Activated CD8-positive, alpha-beta memory T cell treated with anti-CD3 and anti-CD28 coated beads for 48 hours (primary cell): ENCODE measurements around the gene SLC39A6.
"Not testable (repeated sequence)": the region's sequence is repeated elsewhere in the genome, so short reads cannot be mapped to it uniquely, and the experiment has no call there.

Experiments
- DNase-seq, 3 experiments: peaks; one replicate each; pipeline ENCODE4 v3.0.0-alpha.2; 2020; ENCODE audit warnings: low read depth in 2 of 3, low spot score in 2 of 3

Gene SLC39A6

DNA sequence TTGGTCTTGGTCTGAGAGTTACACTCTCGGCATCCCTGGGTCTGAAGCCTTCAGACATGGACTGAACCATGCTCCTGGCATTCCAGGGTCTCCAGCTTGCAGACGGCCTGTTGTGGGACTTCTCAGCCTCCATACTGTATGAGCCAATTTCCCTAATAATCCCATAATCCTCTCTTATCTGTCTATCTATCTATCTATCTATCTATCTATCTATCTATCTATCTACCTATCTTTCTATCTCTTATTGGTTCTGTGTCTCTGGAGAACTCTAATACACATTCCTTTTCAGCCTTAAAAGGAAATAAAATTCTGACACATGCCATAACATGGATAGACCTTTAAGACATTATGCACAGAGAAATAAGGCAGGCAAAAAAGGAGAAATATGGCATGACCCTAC, 24.4 kb downstream of the SLC39A6 start:
- DNase-seq = no peak

DNA sequence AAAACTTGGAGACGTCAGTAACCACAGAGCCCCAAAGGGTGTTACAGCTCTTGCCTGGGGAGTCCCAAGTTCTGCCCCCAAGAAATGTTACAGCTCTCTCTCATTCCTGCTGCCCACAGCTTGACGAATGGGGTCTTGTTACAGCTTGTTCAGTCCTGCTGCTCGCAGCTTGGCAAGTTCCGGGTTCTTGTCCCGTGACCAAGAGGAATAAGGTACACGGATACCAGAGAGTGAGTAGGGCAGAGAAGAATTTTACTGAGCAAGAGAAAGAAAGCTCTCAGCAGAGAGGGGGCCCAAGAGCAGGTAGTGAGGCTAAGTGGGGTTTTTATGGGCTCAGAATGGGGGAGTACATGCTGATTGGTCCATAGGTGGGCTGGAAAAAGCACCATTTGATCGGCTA, 27.2 kb downstream of the SLC39A6 start:
- no peak for DNase-seq

DNA sequence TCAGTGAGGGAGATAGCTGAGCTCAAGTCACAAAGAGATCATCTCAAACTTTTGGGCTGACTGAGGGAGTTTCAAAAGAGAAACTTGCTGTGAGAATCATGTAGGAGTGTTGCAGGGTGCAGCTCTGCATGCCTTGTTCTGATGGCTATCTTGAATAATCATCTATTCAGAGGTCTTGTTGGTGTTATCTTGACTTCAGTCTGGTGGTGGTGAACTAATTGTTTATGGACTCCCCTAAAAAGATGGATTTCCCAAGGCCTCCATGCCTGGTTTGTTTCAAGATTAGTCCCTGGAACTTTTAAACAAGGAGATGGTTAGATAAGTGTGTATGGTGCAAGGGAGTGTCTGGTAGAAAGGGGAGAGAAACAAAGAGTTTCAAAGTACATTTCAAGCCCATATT, 29.8 kb downstream of the SLC39A6 start:
- DNase-seq = no peak

DNA sequence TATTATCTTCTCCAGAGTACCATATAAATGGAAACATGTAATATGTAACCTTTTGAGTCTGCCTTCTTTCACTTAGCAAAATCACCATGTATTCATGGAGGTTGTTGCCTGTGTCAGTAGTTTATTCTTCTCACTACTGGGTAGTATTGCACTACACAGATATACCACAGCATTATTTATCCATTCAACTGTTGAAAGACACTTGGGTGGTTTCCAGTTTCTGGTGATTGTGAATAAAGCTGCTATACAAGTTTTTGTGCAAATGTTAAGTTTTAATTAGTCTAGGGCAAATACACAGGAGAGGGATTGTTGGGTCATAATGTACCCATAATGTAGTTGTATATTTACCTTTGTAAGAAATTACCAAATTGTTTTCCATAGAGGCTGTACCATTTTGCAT, 32.2 kb downstream of the SLC39A6 start:
- DNase-seq = no peak

GRCh38 chr18:36095936-36096519, 33.1 kb downstream of the SLC39A6 start:
- DNase-seq = no peak

GRCh38 chr18:36094431-36094830, 34.7 kb downstream of the SLC39A6 start:
- DNase-seq = no peak

DNA sequence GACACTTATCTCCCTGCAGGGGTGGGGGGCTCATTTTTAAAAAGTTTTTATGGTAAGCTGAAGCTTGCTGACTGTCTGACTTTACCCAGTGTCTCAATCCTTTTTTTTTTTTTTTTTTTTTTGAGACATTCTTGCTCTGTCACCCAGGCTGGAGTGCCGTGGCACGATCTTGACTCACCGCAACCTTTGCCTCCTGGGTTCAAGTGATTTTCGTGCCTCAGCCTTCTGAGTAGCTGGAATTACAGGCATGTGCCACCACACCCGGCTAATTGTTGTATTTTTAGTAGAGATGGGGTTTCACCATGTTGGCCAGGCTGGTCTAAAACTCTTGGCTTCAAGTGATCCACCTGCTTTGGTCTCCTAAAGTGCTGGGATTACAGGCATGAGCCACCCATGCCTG, 37.0 kb downstream of the SLC39A6 start:
- not testable (repeated sequence) for DNase-seq

GRCh38 chr18:36089001-36089400, 40.1 kb downstream of the SLC39A6 start:
- DNase-seq = no peak

DNA sequence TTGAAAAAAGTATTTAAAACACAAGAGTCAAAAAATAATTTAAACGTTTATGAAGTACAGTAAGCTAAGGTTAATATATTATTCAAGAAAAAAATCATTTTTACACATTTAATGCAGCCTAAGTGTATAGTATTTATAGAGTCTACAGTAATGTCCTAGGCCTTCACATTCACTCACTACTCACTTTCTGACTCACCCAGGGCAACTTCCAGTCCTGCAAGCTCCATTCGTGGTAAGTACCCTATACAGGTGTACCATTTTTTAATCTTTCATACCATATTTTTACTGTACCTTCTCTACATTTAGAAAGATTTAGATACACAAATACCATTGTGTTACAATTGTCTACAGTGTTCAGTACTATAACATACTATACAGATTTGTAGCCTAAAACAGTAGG, 40.9 kb downstream of the SLC39A6 start:
- DNase-seq = no peak

- DNase-seq = no peak
These were observed 43.0 kb downstream of the SLC39A6 start for GRCh38 chr18:36086186-36086585.

DNA sequence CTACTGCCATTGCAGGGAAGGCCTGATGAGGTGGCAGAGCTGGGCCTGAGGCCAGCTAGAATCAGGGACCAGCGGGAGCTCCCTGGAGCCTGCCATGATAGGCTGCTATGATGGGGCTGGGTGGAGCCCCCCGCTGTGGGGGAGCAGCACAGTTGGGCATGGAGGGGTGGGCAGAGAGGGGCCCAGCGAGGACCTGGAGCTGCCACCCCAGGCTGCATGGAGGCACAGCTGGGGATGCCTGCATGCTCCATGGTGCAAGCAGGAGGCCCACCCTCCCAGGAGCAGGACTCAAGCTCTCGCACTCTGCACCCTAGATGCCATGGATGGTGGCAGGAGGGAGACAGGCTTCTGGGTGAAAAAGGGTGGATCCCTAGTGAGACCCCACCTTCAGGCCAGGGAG, 43.9 kb downstream of the SLC39A6 start:
- DNase-seq = no peak

GRCh38 chr18:36083729-36084128, 45.4 kb downstream of the SLC39A6 start:
- DNase-seq = no peak

GRCh38 chr18:36081118-36081517, 48.0 kb downstream of the SLC39A6 start:
- DNase-seq = not testable (repeated sequence)

DNA sequence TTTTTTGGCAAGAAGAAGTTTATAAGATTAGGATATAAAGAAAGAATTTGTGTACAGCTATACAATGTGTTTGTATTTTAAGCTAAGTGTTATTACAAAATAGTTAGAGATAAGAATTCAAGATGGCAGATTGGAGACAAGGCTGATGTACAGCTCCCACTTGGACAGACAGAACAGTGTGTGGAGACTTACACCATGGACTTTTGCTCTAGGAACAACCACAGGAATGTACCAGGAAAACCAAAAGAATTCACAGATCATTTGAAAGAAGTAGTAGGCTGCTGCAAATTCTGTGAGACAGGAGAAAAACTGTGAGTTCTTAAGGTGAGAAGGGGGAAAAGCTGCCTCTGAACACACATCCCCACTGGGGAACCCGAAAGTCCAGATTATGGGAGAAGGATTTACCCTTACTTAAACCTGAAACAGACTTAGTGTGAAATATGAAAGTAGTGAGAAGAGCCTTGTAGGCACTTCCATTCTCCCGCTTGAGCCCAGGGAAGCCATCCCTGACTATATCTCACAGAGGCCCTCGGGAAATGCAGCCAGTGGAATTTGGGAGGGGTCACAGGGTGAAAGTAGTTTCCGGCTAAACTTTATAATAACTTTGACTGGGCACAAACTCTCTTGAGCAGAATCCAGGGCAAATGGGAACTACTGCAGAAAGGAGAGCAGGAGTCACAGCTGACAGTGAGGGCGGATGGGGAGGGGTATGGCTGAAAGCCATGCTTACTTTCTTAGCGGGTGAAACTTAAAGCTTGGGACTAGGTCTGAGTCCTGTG, 50.2 kb downstream of the SLC39A6 start:
- no peak for DNase-seq

GRCh38 chr18:36077764-36078163, 51.4 kb downstream of the SLC39A6 start:
- not testable (repeated sequence) for DNase-seq

GRCh38 chr18:36075862-36076587, 53.1 kb downstream of the SLC39A6 start:
- DNase-seq = no peak

DNA sequence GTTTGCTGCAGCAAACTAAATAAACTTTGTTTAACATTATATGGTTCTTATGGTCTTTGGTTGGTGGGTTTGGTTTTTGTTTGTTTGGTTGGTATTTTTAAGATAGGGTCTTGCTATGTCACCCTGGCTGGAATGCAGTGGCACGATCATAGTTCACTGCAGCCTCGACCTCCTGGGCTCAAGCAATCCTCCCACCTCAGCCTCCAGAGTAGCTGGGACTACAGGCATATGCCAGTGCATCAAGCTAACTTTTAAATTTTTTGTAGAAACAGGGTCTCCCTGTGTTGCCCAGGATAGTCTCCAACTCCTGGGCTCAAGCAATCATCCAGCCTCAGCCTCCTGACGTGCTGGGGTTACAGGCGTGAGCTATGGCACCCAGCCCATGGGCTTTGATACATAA, 54.7 kb downstream of the SLC39A6 start:
- no peak for DNase-seq

GRCh38 chr18:36073676-36074075, 55.5 kb downstream of the SLC39A6 start:
- DNase-seq = no peak

DNA sequence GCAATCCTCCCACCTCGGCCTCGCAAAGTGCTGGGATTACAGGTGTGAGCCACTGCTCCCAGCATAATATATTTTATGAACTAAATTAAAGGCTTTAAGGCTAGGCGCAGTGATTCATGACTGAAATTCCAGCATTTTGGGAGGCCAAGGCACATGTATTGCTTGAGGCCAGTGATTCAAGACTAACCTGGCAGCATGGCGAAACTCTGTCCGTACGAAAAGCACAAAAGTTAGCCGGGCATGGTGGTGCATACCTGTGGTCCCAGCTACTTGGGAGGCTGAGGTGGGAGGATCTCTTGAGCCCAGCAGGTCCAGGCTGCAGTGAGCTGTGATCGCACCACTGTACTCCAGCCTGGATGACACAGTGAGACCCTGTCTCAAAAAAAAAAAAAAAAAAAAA, 56.7 kb downstream of the SLC39A6 start:
- not testable (repeated sequence) for DNase-seq

DNA sequence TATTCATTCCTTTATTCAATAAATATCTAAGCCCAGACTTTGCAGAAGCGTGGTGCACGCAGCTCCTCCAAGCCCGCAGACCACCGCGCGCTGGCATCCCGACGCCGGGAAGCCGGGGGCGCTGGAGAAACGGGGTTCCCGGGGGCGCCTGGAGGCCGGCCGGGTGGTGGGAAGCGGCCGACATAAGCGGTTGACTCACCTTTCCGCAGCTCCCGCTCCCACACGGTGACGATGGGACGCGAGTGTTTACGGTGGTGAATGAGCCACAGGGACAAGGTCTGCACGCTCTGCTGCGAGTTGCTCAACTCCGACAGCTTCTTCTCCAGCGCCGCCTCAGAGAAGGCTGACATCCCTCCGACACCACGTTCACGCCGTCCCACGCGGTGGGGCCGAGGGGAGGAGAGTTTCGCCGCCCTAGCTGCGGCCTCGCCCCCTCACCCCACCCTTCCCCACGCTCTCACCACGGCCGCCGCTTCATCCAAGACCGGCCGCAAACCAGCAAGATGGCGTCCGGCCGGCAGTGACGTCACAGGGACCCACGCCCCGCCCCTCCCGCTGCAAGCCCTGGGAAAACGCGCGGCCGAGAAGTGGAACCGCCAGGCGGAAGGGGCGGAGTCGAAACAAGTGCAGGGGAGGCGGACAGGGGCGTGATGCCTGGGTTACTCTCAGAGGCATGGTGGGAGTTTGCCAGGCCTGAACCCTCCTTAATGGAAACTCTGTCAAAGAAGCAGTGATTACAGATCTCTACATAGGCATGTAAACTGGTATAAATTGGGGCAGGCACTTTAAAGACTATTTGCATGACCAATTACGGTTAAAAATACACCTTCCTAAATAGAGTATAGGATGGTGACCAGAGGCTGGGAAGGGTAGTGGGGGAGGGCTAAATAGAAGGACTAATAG, 61.8 kb downstream of the SLC39A6 start, which contains the start of gene RPRD1A:
RPRD1A (minus strand) TSS at position 505 of the 903 bp plus-strand sequence; CDS start at position 350, 155 bp downstream.
- peak; percentile 93 to 98 (median 95) for DNase-seq

DNA sequence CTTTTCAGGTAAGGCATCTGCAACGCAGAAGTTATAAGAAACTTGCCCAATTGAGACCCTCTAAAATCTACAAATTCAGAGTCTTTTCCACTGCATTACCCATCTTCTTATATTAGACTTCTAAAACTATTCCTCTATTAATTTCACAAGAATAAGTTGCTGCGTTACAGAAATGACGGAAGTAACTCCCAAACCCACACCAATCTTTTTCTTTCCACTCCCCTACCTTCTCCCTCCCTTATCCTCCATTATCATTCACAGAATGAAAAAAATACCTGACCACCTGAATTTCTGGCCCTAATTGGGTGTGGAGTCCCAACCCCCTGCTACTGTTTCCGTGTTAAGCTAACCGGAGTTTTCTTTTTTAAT, 62.5 kb downstream of the SLC39A6 start:
- no peak for DNase-seq
